Large intestine (tissue), 3 donors: ENCODE results near the gene RNASE4. TPM values are rescaled to one million over a fixed set of nuclear protein-coding genes. Genes with fewer than 3 reads are reported as not detected.
"Not testable (repeated sequence)": the region's sequence is repeated elsewhere in the genome, so short reads cannot be mapped to it uniquely, and the experiment has no call there.

Experiments
- DNase-seq, 2 donors: peaks; one replicate each; pipeline versions ENCODE4 v3.0.0 to v3.0.0-alpha.2; 2013
- H3K27ac ChIP-seq: one replicate; pipeline ENCODE4 v1.5.1; 2013; ENCODE audit warnings: low read length
- H3K27me3 ChIP-seq: 2 replicates; pipeline ENCODE4 v1.6.1; 2013; ENCODE audit warnings: low read length; ENCODE audit not compliant: control insufficient read depth, insufficient read depth
- H3K36me3 ChIP-seq: 2 replicates; pipeline ENCODE4 v1.6.1; 2013; ENCODE audit warnings: low read length; ENCODE audit not compliant: control insufficient read depth, insufficient read depth
- H3K4me1 ChIP-seq: one replicate; pipeline ENCODE4 v1.6.1; 2013; ENCODE audit warnings: low read length; ENCODE audit not compliant: control insufficient read depth, insufficient read depth
- H3K4me3 ChIP-seq: one replicate; pipeline ENCODE4 v1.5.1; 2013; ENCODE audit warnings: low read length
- H3K9me3 ChIP-seq: one replicate; pipeline ENCODE4 v1.6.1; 2013; ENCODE audit warnings: mild to moderate bottlenecking, low read depth, low read length, moderate library complexity; ENCODE audit not compliant: control insufficient read depth
- WGBS: methylation state at CpG from one replicate; pipeline ENCODE4 v1.1.5; 2013; ENCODE audit warnings: low lambda C conversion rate; ENCODE audit not compliant: insufficient coverage; 5-methylcytosine and 5-hydroxymethylcytosine counted together
- polyA plus RNA-seq: library from polyadenylated mRNA; unstranded; fragments of 120-200 nt; gene quantifications from one replicate; pipeline ENCODE4 v1.2.1, GENCODE V29; 2013

The RNASE4 gene
- polyA plus RNA-seq, 1 donor, result 37.1 TPM

- H3K9me3 ChIP-seq, result peaks cover 3% of the 10 kb centered on the region
- peaks cover 19% of the 10 kb centered on the region for H3K27me3 ChIP-seq
- no peak for DNase-seq
- H3K36me3 ChIP-seq, result no peaks in the 10 kb centered on the region
- H3K4me1 ChIP-seq, result peaks cover 11% of the 10 kb centered on the region
- no peak overlapping the region for H3K4me3 ChIP-seq
- H3K27ac ChIP-seq, result no peak overlapping the region
- WGBS, result 80% methylated on average over 1 of the region's 12 CpGs
Measured at GRCh38 chr14:20722016-20722415, 37.7 kb downstream of the RNASE4 start.

- WGBS, result no CpG with 5 or more reads among the region's 28 CpGs
- H3K27ac ChIP-seq, result no peak overlapping the region
- no peaks in the 10 kb centered on the region for H3K36me3 ChIP-seq
- peaks cover 8% of the 10 kb centered on the region for H3K4me1 ChIP-seq
- DNase-seq, result no peak
- peaks cover 19% of the 10 kb centered on the region for H3K27me3 ChIP-seq
- no peak overlapping the region for H3K4me3 ChIP-seq
- peaks cover 3% of the 10 kb centered on the region for H3K9me3 ChIP-seq
Measured at GRCh38 chr14:20723488-20723887, 39.1 kb downstream of the RNASE4 start.

- DNase-seq, H3K4me1 ChIP-seq: not testable (repeated sequence)
- 100% methylated on average over 1 of the region's 3 CpGs for WGBS
Measured at GRCh38 chr14:20726121-20726520, 41.8 kb downstream of the RNASE4 start.

GRCh38 chr14:20726531-20726930 is 42.2 kb downstream of the RNASE4 start:
- H3K27ac ChIP-seq, result no peak overlapping the region
- H3K27me3 ChIP-seq, result peaks cover 19% of the 10 kb centered on the region
- peaks cover 3% of the 10 kb centered on the region for H3K9me3 ChIP-seq
- WGBS, result no CpG with 5 or more reads among the region's 1 CpG
- DNase-seq, result no peak
- H3K4me3 ChIP-seq, result no peak overlapping the region
- H3K36me3 ChIP-seq, result no peaks in the 10 kb centered on the region
- H3K4me1 ChIP-seq, result no peaks in the 10 kb centered on the region

More at GRCh38 chr14:20726121-20726520, 41.8 kb downstream of the RNASE4 start:
- H3K9me3 ChIP-seq, H3K4me3 ChIP-seq, H3K27ac ChIP-seq, H3K36me3 ChIP-seq: not testable (repeated sequence)
- H3K27me3 ChIP-seq, result peaks cover 19% of the 10 kb centered on the region

- H3K9me3 ChIP-seq, result peaks cover under 1% of the 10 kb centered on the region
- DNase-seq, result no peak
- no peaks in the 10 kb centered on the region for H3K4me1 ChIP-seq
- no peak overlapping the region for H3K4me3 ChIP-seq
- no peaks in the 10 kb centered on the region for H3K27me3 ChIP-seq
- H3K36me3 ChIP-seq, result no peaks in the 10 kb centered on the region
- 92% methylated on average over 3 of the region's 6 CpGs for WGBS
- no peak overlapping the region for H3K27ac ChIP-seq
Measured at GRCh38 chr14:20730891-20731290, 46.5 kb downstream of the RNASE4 start.

- WGBS, result no CpG with 5 or more reads among the region's 5 CpGs
- no peak for DNase-seq
- no peak overlapping the region for H3K27ac ChIP-seq
- H3K9me3 ChIP-seq, result no peaks in the 10 kb centered on the region
- H3K4me3 ChIP-seq, result no peak overlapping the region
- no peaks in the 10 kb centered on the region for H3K4me1 ChIP-seq
- no peaks in the 10 kb centered on the region for H3K27me3 ChIP-seq
- H3K36me3 ChIP-seq, result no peaks in the 10 kb centered on the region
Measured at GRCh38 chr14:20732477-20732876, 48.1 kb downstream of the RNASE4 start.

GRCh38 chr14:20732979-20733635 is 48.7 kb downstream of the RNASE4 start:
- WGBS, result 100% methylated on average over 2 of the region's 6 CpGs
- Histone ChIP-seq H3K36me3 (no peaks in the 10 kb centered on the region), H3K9me3 (no peaks in the 10 kb centered on the region), H3K4me3 (no peak overlapping the region), H3K27me3 (no peaks in the 10 kb centered on the region), H3K4me1 (no peaks in the 10 kb centered on the region), H3K27ac (no peak overlapping the region)
- DNase-seq, result no peak

- Histone ChIP-seq H3K4me1 (no peaks in the 10 kb centered on the region), H3K9me3 (no peaks in the 10 kb centered on the region), H3K4me3 (no peak overlapping the region), H3K27ac (no peak overlapping the region), H3K27me3 (no peaks in the 10 kb centered on the region), H3K36me3 (no peaks in the 10 kb centered on the region)
- 55% methylated on average over 4 of the region's 6 CpGs for WGBS
- DNase-seq, result no peak
Measured at GRCh38 chr14:20733684-20734429, 49.5 kb downstream of the RNASE4 start.

- Histone ChIP-seq H3K27me3 (no peaks in the 10 kb centered on the region), H3K36me3 (no peaks in the 10 kb centered on the region), H3K4me1 (no peaks in the 10 kb centered on the region), H3K9me3 (no peaks in the 10 kb centered on the region), H3K4me3 (no peak overlapping the region), H3K27ac (no peak overlapping the region)
- DNase-seq, result no peak
- no CpG with 5 or more reads among the region's 4 CpGs for WGBS
Measured at GRCh38 chr14:20734430-20734806, 50.1 kb downstream of the RNASE4 start.

GRCh38 chr14:20738292-20738691 is 53.9 kb downstream of the RNASE4 start:
- H3K9me3 ChIP-seq, H3K27me3 ChIP-seq, H3K27ac ChIP-seq, DNase-seq, H3K36me3 ChIP-seq, H3K4me1 ChIP-seq, H3K4me3 ChIP-seq: not testable (repeated sequence)
- no CpG with 5 or more reads among the region's 7 CpGs for WGBS

GRCh38 chr14:20742132-20742531 is 57.8 kb downstream of the RNASE4 start:
- Histone ChIP-seq H3K36me3 (no peaks in the 10 kb centered on the region), H3K27ac (no peak overlapping the region), H3K4me1 (no peaks in the 10 kb centered on the region), H3K9me3 (no peaks in the 10 kb centered on the region), H3K27me3 (no peaks in the 10 kb centered on the region), H3K4me3 (no peak overlapping the region)
- no CpG with 5 or more reads among the region's 4 CpGs for WGBS
- no peak for DNase-seq
